IMR-90 (cell line): Measurements from ENCODE around the gene PTPN22.

Source experiments
- BHLHE40 ChIP-seq: fragments of 150-350 bp; IDR thresholded peaks from 2 replicates; pipeline ENCODE4 v1.6.1; 2016; ENCODE audit warnings: mild to moderate bottlenecking, low read depth, low read length
- CEBPB ChIP-seq: IDR thresholded peaks from 2 replicates; pipeline ENCODE4 v1.6.1; 2012; ENCODE audit warnings: low read depth, low read length, improper control_type of control experiment
- CHD1 ChIP-seq: IDR thresholded peaks from 2 replicates; pipeline ENCODE4 v1.6.1; 2012; ENCODE audit warnings: low read depth, low read length, improper control_type of control experiment
- CTCF ChIP-seq: conservative IDR thresholded peaks from 2 replicates; pipeline ENCODE4 v1.5.1; 2012; ENCODE audit warnings: mild to moderate bottlenecking, low read depth, low read length, improper control_type of control experiment
- FOS ChIP-seq: fragments of 150-350 bp; IDR thresholded peaks from 2 replicates; pipeline ENCODE4 v1.6.1; 2016; ENCODE audit warnings: low read depth, low read length
- MXI1 ChIP-seq: IDR thresholded peaks from 2 replicates; pipeline ENCODE4 v1.6.1; 2012; ENCODE audit warnings: low read depth, mild to moderate bottlenecking, low read length, moderate library complexity, borderline replicate concordance
- POLR2A ChIP-seq: IDR thresholded peaks from 2 replicates; pipeline ENCODE4 v1.6.1; 2012; ENCODE audit warnings: mild to moderate bottlenecking, low read depth, low read length
- RAD21 ChIP-seq: IDR thresholded peaks from 2 replicates; pipeline ENCODE4 v1.6.1; 2012; ENCODE audit warnings: low read length, improper control_type of control experiment
- RFX5 ChIP-seq: IDR thresholded peaks from 2 replicates; pipeline ENCODE4 v1.8.0; 2012; ENCODE audit warnings: low read depth, mild to moderate bottlenecking, low read length, moderate library complexity
- SMC3 ChIP-seq: fragments of 150-350 bp; IDR thresholded peaks from 2 replicates; pipeline ENCODE4 v1.6.1; 2016; ENCODE audit warnings: low read depth, mild to moderate bottlenecking, antibody characterized with exemption, low read length, moderate library complexity

GRCh38 chr1:113879739-113880038, 8.2 kb upstream of the PTPN22 start:
- TF ChIP-seq CTCF: no peak
- TF ChIP-seq SMC3: no peak
- TF ChIP-seq RFX5: no peak
- TF ChIP-seq BHLHE40: no peak
- no peak for TF ChIP-seq POLR2A
- TF ChIP-seq RAD21: no peak
- no peak for TF ChIP-seq MXI1
- no peak for TF ChIP-seq CHD1
- no peak for TF ChIP-seq FOS
- TF ChIP-seq CEBPB: no peak
